Skeletal muscle tissue (tissue), 4 donors: ENCODE data around the gene SLC2A10. TPM values are rescaled to one million over a fixed set of nuclear protein-coding genes. Genes with fewer than 3 reads are reported as not detected.

Experiments used
- H3K27ac ChIP-seq: one replicate; pipeline ENCODE4 v1.7.0; 2013; ENCODE audit warnings: mild to moderate bottlenecking, low read depth, low read length, inconsistent platforms
- H3K27me3 ChIP-seq, 3 donors: one replicate each; pipeline ENCODE4 v1.7.0; 2013; ENCODE audit warnings: low read length in 3 of 3; ENCODE audit not compliant: control insufficient read depth in 3 of 3, insufficient read depth in 3 of 3
- H3K36me3 ChIP-seq, 3 donors: one replicate each; pipeline ENCODE4 v1.7.0; 2013; ENCODE audit warnings: low read length in 3 of 3; ENCODE audit not compliant: control insufficient read depth in 3 of 3, insufficient read depth in 3 of 3
- H3K4me1 ChIP-seq, 3 donors: one replicate each; pipeline ENCODE4 v1.7.0; 2013; ENCODE audit warnings: low read length in 3 of 3, mild to moderate bottlenecking in 3 of 3; ENCODE audit not compliant: control insufficient read depth in 3 of 3, insufficient read depth in 3 of 3
- H3K4me3 ChIP-seq, 3 donors: one replicate each; pipeline ENCODE4 v1.7.0; 2013; ENCODE audit warnings: low read length in 3 of 3
- H3K9ac ChIP-seq, 3 donors: one replicate each; pipeline ENCODE4 v1.7.0; 2013; ENCODE audit warnings: low read length in 3 of 3, mild to moderate bottlenecking in 3 of 3, moderate library complexity in 2 of 3, low read depth in 1 of 3
- H3K9me3 ChIP-seq, 3 donors: one replicate each; pipeline ENCODE4 v1.7.0; 2013; ENCODE audit warnings: low read length in 3 of 3; ENCODE audit not compliant: control insufficient read depth in 3 of 3
- total RNA-seq: library from RNA; depleted of rRNA; stranded (reverse); fragments of >200 nt; gene quantifications from one replicate; pipeline ENCODE4 v1.2.3, GENCODE V29; 2014
- donor health status: Osteomylitis.

The SLC2A10 gene
- total RNA-seq, 1 donor from 2014 or later, result 24.0 TPM

DNA sequence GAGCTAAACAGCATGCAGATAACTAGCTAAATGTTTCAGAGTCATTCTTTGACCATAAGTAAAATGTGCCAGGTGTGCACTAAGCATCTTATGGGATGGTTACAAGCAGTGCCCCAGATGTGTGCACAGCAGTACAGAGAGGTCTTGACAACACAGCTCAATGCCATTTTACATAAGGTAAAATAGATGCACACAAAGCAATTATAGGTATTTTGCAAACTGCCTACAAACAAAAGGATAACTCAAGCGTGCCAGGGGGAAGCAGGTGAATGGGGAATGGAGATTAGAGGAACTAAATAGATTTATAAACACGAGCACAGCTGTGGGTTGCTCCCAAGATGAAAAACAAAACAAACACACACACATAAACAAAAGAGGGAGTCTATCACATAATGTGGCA lies 64.8 kb downstream of the SLC2A10 start:
- H3K4me3 ChIP-seq, result no peak overlapping the region
- peaks cover 7 to 15% (median 12%) of the 10 kb centered on the region in 3 donors for H3K27me3 ChIP-seq
- H3K27ac ChIP-seq, result no peak overlapping the region
- H3K9me3 ChIP-seq, result no peaks in the 10 kb centered on the region
- no peaks in the 10 kb centered on the region for H3K36me3 ChIP-seq
- H3K9ac ChIP-seq, result no peak overlapping the region
- no peaks in the 10 kb centered on the region for H3K4me1 ChIP-seq

- H3K27me3 ChIP-seq, result peaks cover 7 to 15% (median 12%) of the 10 kb centered on the region in 3 donors
- no peak overlapping the region for H3K27ac ChIP-seq
- no peaks in the 10 kb centered on the region for H3K9me3 ChIP-seq
- H3K9ac ChIP-seq, result no peak overlapping the region
- H3K4me1 ChIP-seq, result no peaks in the 10 kb centered on the region
- H3K36me3 ChIP-seq, result no peaks in the 10 kb centered on the region
- H3K4me3 ChIP-seq, result no peak overlapping the region
Measured at GRCh38 chr20:46774943-46775560, 65.6 kb downstream of the SLC2A10 start.

GRCh38 chr20:46775806-46776205 lies 66.4 kb downstream of the SLC2A10 start:
- no peak overlapping the region for H3K9ac ChIP-seq
- peaks cover 7 to 15% (median 9%) of the 10 kb centered on the region in 3 donors for H3K27me3 ChIP-seq
- H3K27ac ChIP-seq, result no peak overlapping the region
- H3K9me3 ChIP-seq, result no peaks in the 10 kb centered on the region
- no peak overlapping the region for H3K4me3 ChIP-seq
- no peaks in the 10 kb centered on the region for H3K4me1 ChIP-seq
- H3K36me3 ChIP-seq, result no peaks in the 10 kb centered on the region

DNA sequence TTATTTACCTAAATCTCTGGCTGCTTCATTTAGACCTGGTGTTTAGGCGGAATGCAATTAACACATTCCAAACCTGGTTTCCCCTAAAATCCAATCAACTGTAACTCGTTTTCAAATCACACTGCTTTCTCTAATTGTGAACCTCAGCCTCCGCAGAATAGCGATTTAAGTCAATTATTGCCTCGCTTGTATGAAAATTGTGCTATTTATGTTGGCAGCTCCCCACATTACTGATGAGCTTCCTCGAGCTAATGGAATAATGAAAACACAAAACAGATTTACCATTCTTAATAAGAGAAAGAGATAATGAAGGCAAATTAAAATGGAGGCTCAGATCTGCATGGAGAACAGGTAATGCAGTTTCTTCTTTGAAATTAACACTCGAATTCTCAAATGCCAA lies 67.9 kb downstream of the SLC2A10 start:
- no peak overlapping the region for H3K27ac ChIP-seq
- peaks cover 0 to 7% (median 7%) of the 10 kb centered on the region in 3 donors for H3K27me3 ChIP-seq
- no peaks in the 10 kb centered on the region for H3K9me3 ChIP-seq
- no peak overlapping the region for H3K4me3 ChIP-seq
- no peaks in the 10 kb centered on the region for H3K4me1 ChIP-seq
- H3K9ac ChIP-seq, result no peak overlapping the region
- no peaks in the 10 kb centered on the region for H3K36me3 ChIP-seq

GRCh38 chr20:46779831-46780230 lies 70.4 kb downstream of the SLC2A10 start:
- H3K9me3 ChIP-seq, result no peaks in the 10 kb centered on the region
- no peak overlapping the region for H3K9ac ChIP-seq
- no peak overlapping the region for H3K4me3 ChIP-seq
- H3K4me1 ChIP-seq, result no peaks in the 10 kb centered on the region
- H3K27ac ChIP-seq, result no peak overlapping the region
- no peaks in the 10 kb centered on the region for H3K36me3 ChIP-seq
- peaks cover 0 to 4% (median 0%) of the 10 kb centered on the region in 3 donors for H3K27me3 ChIP-seq

DNA sequence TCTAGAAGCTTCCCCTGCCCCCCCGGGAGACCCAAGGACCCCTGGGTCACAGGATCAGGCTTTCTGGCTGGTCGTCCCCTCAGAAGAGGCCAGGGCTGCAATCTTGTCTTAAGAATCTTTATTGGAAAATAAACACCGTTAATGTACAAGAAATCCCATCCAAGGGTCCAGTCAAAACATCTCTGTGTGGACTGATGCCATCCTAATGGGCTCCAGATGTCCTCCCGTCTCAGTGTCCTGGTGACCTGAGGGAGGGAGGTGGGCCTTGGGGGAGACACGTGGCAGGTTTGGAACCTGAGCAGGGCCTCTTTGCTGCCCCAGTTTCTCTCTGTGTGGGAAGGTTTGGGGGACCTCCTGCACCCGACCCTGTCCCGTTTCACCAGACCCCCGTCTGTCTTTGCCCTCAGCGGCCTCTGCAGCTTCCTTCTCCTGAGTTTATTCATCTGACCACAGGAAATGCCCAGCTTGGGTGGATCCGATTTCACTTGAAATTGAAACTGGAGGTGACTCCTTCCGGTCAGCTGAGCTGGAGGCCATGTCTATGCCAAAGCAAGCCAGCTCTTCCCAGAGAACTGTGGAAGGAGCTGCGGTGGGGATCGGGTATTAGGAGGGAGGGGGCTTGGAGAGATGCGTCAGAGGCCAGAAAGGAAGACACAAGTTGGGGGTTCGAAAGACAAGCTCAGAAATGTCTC lies 75.1 kb downstream of the SLC2A10 start:
- H3K9ac ChIP-seq, result no peak overlapping the region
- no peak overlapping the region for H3K27ac ChIP-seq
- no peak overlapping the region for H3K4me3 ChIP-seq
- H3K4me1 ChIP-seq, result no peaks in the 10 kb centered on the region
- H3K27me3 ChIP-seq, result peaks cover 14 to 24% (median 17%) of the 10 kb centered on the region in 3 donors
- H3K9me3 ChIP-seq, result peaks cover 0 to 2% (median 0%) of the 10 kb centered on the region in 3 donors
- no peaks in the 10 kb centered on the region for H3K36me3 ChIP-seq

Other genes starting within 250 kb of the SLC2A10 start
- gene ZNF334, start 196.1 kb upstream of the SLC2A10 start, total RNA-seq, result 3.7 TPM
- not detected for gene OCSTAMP, start 159.0 kb upstream of the SLC2A10 start, total RNA-seq
- gene SLC13A3, start 58.2 kb upstream of the SLC2A10 start, total RNA-seq, result 2.6 TPM
- 15.7 TPM for gene TP53RK, start 20.2 kb upstream of the SLC2A10 start, total RNA-seq
- 1.0 TPM for gene EYA2, start 185.2 kb downstream of the SLC2A10 start, total RNA-seq